Brain microvascular endothelial cell (primary cell): ENCODE measurements around the gene PLK1.

ENCODE experiments used
- DNase-seq: peaks from one replicate; pipeline ENCODE4 v3.0.0-alpha.2; 2020
- H3K27ac ChIP-seq: fragments of 250-450 bp; sonication (Bioruptor Pico); 2 replicates; pipeline ENCODE4 v1.5.1; 2020; ENCODE audit warnings: mild to moderate bottlenecking, moderate library complexity
- H3K27me3 ChIP-seq: fragments of 250-450 bp; sonication (Bioruptor Pico); replicated peaks from 2 replicates; pipeline ENCODE4 v1.5.1; 2020; ENCODE audit warnings: mild to moderate bottlenecking
- H3K36me3 ChIP-seq: fragments of 250-450 bp; sonication (Bioruptor Pico); replicated peaks from 2 replicates; pipeline ENCODE4 v1.5.1; 2020; ENCODE audit warnings: mild to moderate bottlenecking
- H3K4me3 ChIP-seq: 2 replicates; pipeline ENCODE4 v1.5.1; 2011; ENCODE audit warnings: low read depth, mild to moderate bottlenecking, control low read depth, low read length, moderate library complexity
- CTCF ChIP-seq: IDR thresholded peaks from 2 replicates; pipeline ENCODE4 v1.5.1; 2011; ENCODE audit warnings: low read depth, mild to moderate bottlenecking, moderate library complexity, low read length, control low read depth, inconsistent platforms; ENCODE audit errors: missing control alignments
- in situ Hi-C: cut with HindIII; loops from 2 replicates; pipeline ENCODE4 v1.10.0; 2017; ENCODE audit warnings: low sequenced_read_pairs, low pct_ligation_motif_present

Gene PLK1

GRCh38 chr16:23683487-23683886 is 4.8 kb downstream of the PLK1 start:
- Histone ChIP-seq H3K4me3 (no peak overlapping the region), H3K27me3 (no peaks in the 10 kb centered on the region), H3K36me3 (peaks cover 39% of the 10 kb centered on the region), H3K27ac (no peak overlapping the region)
- no peak for DNase-seq
- in situ Hi-C loops: no loop called here
- no peak for TF ChIP-seq CTCF

DNA sequence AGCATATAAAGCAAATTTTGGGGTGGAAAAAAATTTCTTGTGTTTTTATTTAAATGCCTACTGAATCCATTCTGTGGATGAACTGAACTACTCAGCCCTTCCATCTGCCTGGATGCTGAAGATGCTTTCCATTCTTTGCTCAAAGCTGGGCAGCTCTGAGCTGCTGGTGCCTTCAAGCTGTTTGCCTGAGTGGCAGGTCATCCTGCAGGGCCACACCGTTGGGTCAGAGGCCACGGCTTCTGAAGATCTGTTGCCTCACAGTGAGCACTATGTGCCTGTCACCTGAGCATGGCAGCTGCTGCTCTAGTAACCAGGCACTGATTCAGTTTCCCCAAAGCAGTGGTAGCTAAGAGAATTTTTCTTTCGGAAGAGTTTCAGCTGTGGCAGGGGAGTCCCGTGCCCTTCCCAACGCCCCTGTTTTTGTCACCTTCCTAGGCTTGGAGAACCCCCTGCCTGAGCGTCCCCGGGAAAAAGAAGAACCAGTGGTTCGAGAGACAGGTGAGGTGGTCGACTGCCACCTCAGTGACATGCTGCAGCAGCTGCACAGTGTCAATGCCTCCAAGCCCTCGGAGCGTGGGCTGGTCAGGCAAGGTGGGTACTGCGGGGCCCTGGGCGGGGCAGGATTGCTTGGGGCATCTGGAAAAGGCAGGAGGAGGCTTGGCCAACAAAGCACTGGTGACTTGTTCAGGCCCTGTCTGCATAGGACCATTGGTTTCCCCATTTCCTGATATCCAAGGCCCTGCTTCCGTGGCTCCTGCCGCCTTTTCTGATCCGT is 8.5 kb downstream of the PLK1 start:
- TF ChIP-seq CTCF: no peak
- peaks cover 51% of the 10 kb centered on the region for H3K36me3 ChIP-seq
- in situ Hi-C loops: no loop called here
- no peak overlapping the region for H3K4me3 ChIP-seq
- no peaks in the 10 kb centered on the region for H3K27me3 ChIP-seq
- no peak for DNase-seq
- H3K27ac ChIP-seq: no peak overlapping the region

- TF ChIP-seq CTCF: no peak
- no peak overlapping the region for H3K27ac ChIP-seq
- in situ Hi-C loops: no loop called here
- no peak for DNase-seq
- H3K4me3 ChIP-seq: no peak overlapping the region
- H3K27me3 ChIP-seq: no peaks in the 10 kb centered on the region
- peaks cover 37% of the 10 kb centered on the region for H3K36me3 ChIP-seq
These were observed 10.9 kb downstream of the PLK1 start for GRCh38 chr16:23689442-23690187.

GRCh38 chr16:23690771-23691482 is 12.2 kb downstream of the PLK1 start:
- H3K27me3 ChIP-seq: no peaks in the 10 kb centered on the region
- DNase-seq: no peak
- no peak for TF ChIP-seq CTCF
- no peak overlapping the region for H3K4me3 ChIP-seq
- H3K27ac ChIP-seq: no peak overlapping the region
- peaks cover 37% of the 10 kb centered on the region for H3K36me3 ChIP-seq
- in situ Hi-C loops: no loop called here

- Histone ChIP-seq H3K27me3 (no peaks in the 10 kb centered on the region), H3K4me3 (no peak overlapping the region), H3K27ac (no peak overlapping the region), H3K36me3 (peaks cover 37% of the 10 kb centered on the region)
- no peak for TF ChIP-seq CTCF
- DNase-seq: no peak
- in situ Hi-C loops: no loop called here
These were observed 12.9 kb downstream of the PLK1 start for GRCh38 chr16:23691483-23692189.
